IMR-90 (cell line): ENCODE measurements around the gene SH2D4B. TPM values are rescaled to one million over a fixed set of nuclear protein-coding genes. Genes with fewer than 3 reads are reported as not detected.

Experiments used
- ATAC-seq: fragments of 200-7000 bp; cut with Tn5 transposase; 2 replicates; pipeline ENCODE4 v1.9.1; 2020; ENCODE audit warnings: low read depth, mild to moderate bottlenecking, moderate library complexity
- BruUV-seq: library from RNA; stranded (reverse); fragments of 400-500 nt; replicated peaks from 2 replicates; lab custom pipeline; 2021; lab: Mats Ljungman, UMichigan
- CTCF ChIA-PET: fragments of 300-600 bp; formaldehyde crosslinking; extraction: SDS; loops from one replicate; lab custom pipeline; 2021; ENCODE audit warnings: antibody characterized with exemption; lab: Yijun Ruan, JAX
- POLR2A ChIA-PET: fragments of 300-600 bp; sonication (Branson Sonifier 250); formaldehyde crosslinking; loops from one replicate; lab custom pipeline; 2022; ENCODE audit warnings: antibody characterized with exemption; ENCODE audit not compliant: unreplicated experiment; lab: Charles Lee
- DNase-seq: peaks from one replicate; pipeline ENCODE4 v3.0.0; 2013
- H2AFZ ChIP-seq: replicated peaks from 2 replicates; pipeline ENCODE3; 2013; ENCODE audit warnings: low read length, mild to moderate bottlenecking; ENCODE audit not compliant: poor library complexity
- H2AK5ac ChIP-seq: 2 replicates; pipeline ENCODE4 v1.6.1; 2013; ENCODE audit warnings: low read depth, low read length, inconsistent platforms
- H2AK9ac ChIP-seq: replicated peaks from 2 replicates; pipeline ENCODE3; 2013; ENCODE audit warnings: mild to moderate bottlenecking, low read depth, low read length, moderate library complexity; ENCODE audit not compliant: poor library complexity
- H2BK120ac ChIP-seq: 2 replicates; pipeline ENCODE4 v1.6.1; 2013; ENCODE audit warnings: low read depth, low read length, inconsistent platforms
- H2BK15ac ChIP-seq: 3 replicates; pipeline ENCODE4 v1.6.1; 2013; ENCODE audit warnings: low read depth, low read length, inconsistent platforms
- H2BK20ac ChIP-seq: 2 replicates; pipeline ENCODE4 v1.6.1; 2013; ENCODE audit warnings: low read depth, mild to moderate bottlenecking, inconsistent platforms, low read length, moderate library complexity
- H2BK5ac ChIP-seq: 2 replicates; pipeline ENCODE4 v1.6.1; 2013; ENCODE audit warnings: mild to moderate bottlenecking, low read depth, low read length, inconsistent platforms; ENCODE audit not compliant: poor library complexity, severe bottlenecking
- H3K14ac ChIP-seq: replicated peaks from 2 replicates; pipeline ENCODE4 v1.6.1; 2013; ENCODE audit warnings: low read depth, low read length, inconsistent platforms
- H3K18ac ChIP-seq: 2 replicates; pipeline ENCODE4 v1.6.1; 2013; ENCODE audit warnings: low read depth, low read length, control low read depth
- H3K23ac ChIP-seq: 2 replicates; pipeline ENCODE4 v1.6.1; 2013; ENCODE audit warnings: low read depth, low read length, inconsistent platforms
- H3K27ac ChIP-seq: 2 replicates; pipeline ENCODE4 v1.5.1; 2013; ENCODE audit warnings: mild to moderate bottlenecking, control low read depth, low read length; ENCODE audit not compliant: insufficient read depth
- H3K27me3 ChIP-seq: 2 replicates; pipeline ENCODE4 v1.6.1; 2013; ENCODE audit warnings: low read length; ENCODE audit not compliant: control insufficient read depth, insufficient read depth
- H3K36me3 ChIP-seq: 2 replicates; pipeline ENCODE4 v1.6.1; 2013; ENCODE audit warnings: low read length, mixed read lengths; ENCODE audit not compliant: control insufficient read depth, insufficient read depth
- H3K4ac ChIP-seq: 2 replicates; pipeline ENCODE4 v1.6.1; 2013; ENCODE audit warnings: low read depth, low read length, inconsistent platforms
- H3K4me1 ChIP-seq: 2 replicates; pipeline ENCODE4 v1.6.1; 2013; ENCODE audit warnings: low read length, mixed read lengths; ENCODE audit not compliant: control insufficient read depth, insufficient read depth
- H3K4me2 ChIP-seq: 2 replicates; pipeline ENCODE4 v1.6.1; 2013; ENCODE audit warnings: low read depth, mild to moderate bottlenecking, control low read depth, low read length, moderate library complexity
- H3K4me3 ChIP-seq: 2 replicates; pipeline ENCODE4 v1.5.1; 2013; ENCODE audit warnings: low read depth, mild to moderate bottlenecking, control low read depth, low read length, moderate library complexity; ENCODE audit not compliant: insufficient read depth
- H3K56ac ChIP-seq: 2 replicates; pipeline ENCODE4 v1.6.1; 2013; ENCODE audit warnings: low read length, inconsistent platforms; ENCODE audit not compliant: insufficient read depth; ENCODE audit errors: extremely low read depth
- H3K79me1 ChIP-seq, 2 experiments: 2 replicates each; pipeline ENCODE4 v1.6.1; 2013; ENCODE audit warnings: low read length in 2 of 2, inconsistent platforms in 1 of 2, low read depth in 1 of 2
- H3K9ac ChIP-seq: 2 replicates; pipeline ENCODE4 v1.6.1; 2013; ENCODE audit warnings: low read depth, low read length, control low read depth
- H3K9me1 ChIP-seq: 2 replicates; pipeline ENCODE4 v1.6.1; 2013; ENCODE audit warnings: low read length, inconsistent platforms; ENCODE audit not compliant: insufficient read depth
- H3K9me3 ChIP-seq: 2 replicates; pipeline ENCODE4 v1.6.1; 2013; ENCODE audit warnings: low read length; ENCODE audit not compliant: control insufficient read depth, insufficient read depth
- H4K20me1 ChIP-seq: 2 replicates; pipeline ENCODE4 v1.6.1; 2013; ENCODE audit warnings: low read length, inconsistent platforms; ENCODE audit not compliant: insufficient read depth
- H4K5ac ChIP-seq: 2 replicates; pipeline ENCODE4 v1.6.1; 2013; ENCODE audit warnings: mild to moderate bottlenecking, low read depth, low read length, control low read depth
- H4K8ac ChIP-seq, 2 experiments: 2 replicates each; pipeline ENCODE4 v1.6.1; 2013; ENCODE audit warnings: low read depth in 2 of 2, low read length in 2 of 2, control low read depth in 1 of 2, inconsistent platforms in 1 of 2
- H4K91ac ChIP-seq: 2 replicates; pipeline ENCODE4 v1.6.1; 2013; ENCODE audit warnings: low read depth, low read length, inconsistent platforms; ENCODE audit not compliant: insufficient read depth
- CEBPB ChIP-seq: IDR thresholded peaks from 2 replicates; pipeline ENCODE4 v1.6.1; 2012; ENCODE audit warnings: low read depth, low read length, improper control_type of control experiment
- CHD1 ChIP-seq: IDR thresholded peaks from 2 replicates; pipeline ENCODE4 v1.6.1; 2012; ENCODE audit warnings: low read depth, low read length, improper control_type of control experiment
- CTCF ChIP-seq: conservative IDR thresholded peaks from 2 replicates; pipeline ENCODE4 v1.5.1; 2012; ENCODE audit warnings: mild to moderate bottlenecking, low read depth, low read length, improper control_type of control experiment
- MAFK ChIP-seq: IDR thresholded peaks from 2 replicates; pipeline ENCODE4 v1.6.1; 2012; ENCODE audit warnings: low read depth, low read length, improper control_type of control experiment
- MAZ ChIP-seq: IDR thresholded peaks from 2 replicates; pipeline ENCODE4 v1.6.1; 2012; ENCODE audit warnings: low read depth, mild to moderate bottlenecking, low read length, improper control_type of control experiment, moderate library complexity, borderline replicate concordance
- MXI1 ChIP-seq: IDR thresholded peaks from 2 replicates; pipeline ENCODE4 v1.6.1; 2012; ENCODE audit warnings: low read depth, mild to moderate bottlenecking, low read length, moderate library complexity, borderline replicate concordance
- NFE2L2 ChIP-seq: fragments of 150-350 bp; IDR thresholded peaks from 2 replicates; pipeline ENCODE4 v1.6.1; 2016; ENCODE audit warnings: low read depth, mild to moderate bottlenecking, low read length
- POLR2A ChIP-seq: IDR thresholded peaks from 2 replicates; pipeline ENCODE4 v1.6.1; 2012; ENCODE audit warnings: mild to moderate bottlenecking, low read depth, low read length
- RAD21 ChIP-seq: IDR thresholded peaks from 2 replicates; pipeline ENCODE4 v1.6.1; 2012; ENCODE audit warnings: low read length, improper control_type of control experiment
- RCOR1 ChIP-seq: IDR thresholded peaks from 2 replicates; pipeline ENCODE4 v1.6.1; 2012; ENCODE audit warnings: mild to moderate bottlenecking, low read length, improper control_type of control experiment; ENCODE audit not compliant: insufficient replicate concordance
- SMC3 ChIP-seq: fragments of 150-350 bp; IDR thresholded peaks from 2 replicates; pipeline ENCODE4 v1.6.1; 2016; ENCODE audit warnings: low read depth, mild to moderate bottlenecking, antibody characterized with exemption, low read length, moderate library complexity
- USF2 ChIP-seq: fragments of 150-350 bp; IDR thresholded peaks from 2 replicates; pipeline ENCODE4 v1.6.1; 2017; ENCODE audit warnings: mild to moderate bottlenecking, antibody characterized with exemption, low read length, low read depth
- WGBS, 2 experiments: methylation state at CpG; one replicate each; pipeline versions ENCODE4 v1.1.5 to v1.1.7; 2013; ENCODE audit warnings: missing lambda C conversion rate in 2 of 2; ENCODE audit not compliant: insufficient read length in 1 of 2; ENCODE audit errors: extremely low coverage in 2 of 2; 5-methylcytosine and 5-hydroxymethylcytosine counted together
- dilution Hi-C: fragments of 300-500 bp; cut with HindIII; formaldehyde crosslinking; loops from one replicate; pipeline ENCODE4 v1.14.3; 2018; ENCODE audit warnings: low sequenced_read_pairs; ENCODE audit not compliant: unreplicated experiment
- in situ Hi-C: fragments of 300-500 bp; cut with MboI; formaldehyde crosslinking; loops from 3 replicates; pipeline ENCODE4 v1.14.3; 2019; ENCODE audit warnings: low sequenced_read_pairs, inconsistent platforms, mixed read lengths
- intact Hi-C: fragments of 100-400 bp; cut with micrococcal nuclease; formaldehyde crosslinking; loops from 2 replicates; pipeline ENCODE4 v1.10.0; 2022
- polyA plus RNA-seq, 3 experiments: library from polyadenylated mRNA; depleted of rRNA; stranded (reverse); fragments of >200 nt; gene quantifications; 2 replicates each; pipeline ENCODE4 v1.2.3, GENCODE V29; 2012; ENCODE audit warnings: low replicate concordance in 1 of 3
- total RNA-seq: library from RNA; depleted of rRNA; stranded (reverse); fragments of >200 nt; gene quantifications from 2 replicates; pipeline ENCODE4 v1.2.3, GENCODE V29; 2012

SH2D4B gene
- total and polyA plus RNA-seq, 2 of the 4 experiments (the other 2 are of a cell fraction), result not detected

DNA sequence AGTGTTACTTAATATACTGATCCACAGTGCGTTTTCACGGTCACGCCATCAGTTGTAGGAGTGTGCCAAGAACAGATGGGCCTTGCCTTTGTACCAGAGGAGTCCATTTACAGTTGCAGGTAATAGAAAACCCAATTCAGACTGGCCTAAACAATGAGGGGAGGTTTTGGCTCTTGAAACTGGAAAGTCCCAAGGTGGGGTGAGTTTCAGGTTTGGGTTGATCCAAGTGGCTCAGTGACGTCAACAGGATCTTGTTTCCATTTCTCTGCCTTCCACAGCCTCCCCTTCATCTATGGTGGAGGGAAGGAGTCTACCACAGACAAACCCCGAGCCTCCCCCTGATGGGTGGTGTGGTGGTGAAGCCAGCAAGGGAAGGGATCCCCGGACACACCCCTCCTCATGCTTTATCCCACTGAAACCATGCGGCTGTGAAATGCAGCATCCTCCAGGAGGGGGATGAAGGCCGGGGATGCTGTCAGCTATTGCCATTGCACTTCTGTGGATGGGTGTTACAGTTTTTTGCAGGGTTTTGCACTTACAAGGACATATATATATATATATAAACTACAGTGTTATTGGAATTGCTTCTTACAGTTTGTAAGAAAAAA lies 14.8 kb upstream of the SH2D4B start:
- H3K4ac ChIP-seq, result no peak overlapping the region
- H3K4me3 ChIP-seq, result no peak overlapping the region
- no peak overlapping the region for H2AFZ ChIP-seq
- no peak overlapping the region for H2BK5ac ChIP-seq
- no peak overlapping the region for H3K23ac ChIP-seq
- no peak for TF ChIP-seq CTCF
- no peak for TF ChIP-seq MAZ
- TF ChIP-seq CHD1, result no peak
- no peak for TF ChIP-seq SMC3
- no peak for TF ChIP-seq RCOR1
- no peak for TF ChIP-seq USF2
- TF ChIP-seq POLR2A, result no peak
- no peak for TF ChIP-seq MAFK
- no peak for TF ChIP-seq CEBPB
- TF ChIP-seq MXI1, result no peak
- no peak for TF ChIP-seq NFE2L2
- TF ChIP-seq RAD21, result no peak
- no peak overlapping the region for H4K8ac ChIP-seq
- H2BK120ac ChIP-seq, result no peak overlapping the region
- no TSS peak for BruUV-seq
- no peak overlapping the region for H4K5ac ChIP-seq
- WGBS, 2 experiments, result 100% methylated on average over 3 of the region's 8 CpGs; no CpG with 5 or more reads in 1 of the 2 experiments
- CTCF ChIA-PET, result no interaction called here
- in situ Hi-C loops, result no loop called here
- no peaks in the 10 kb centered on the region for H4K20me1 ChIP-seq
- dilution Hi-C loops, result no loop called here
- POLR2A ChIA-PET, result no interaction called here
- H4K91ac ChIP-seq, result no peak overlapping the region
- no peaks in the 10 kb centered on the region; the same call in 1 of the 2 replicates for H3K9me1 ChIP-seq
- H3K18ac ChIP-seq, result no peak overlapping the region
- no peak overlapping the region for H3K9ac ChIP-seq
- no peak overlapping the region for H3K56ac ChIP-seq
- intact Hi-C loops, result no loop called here
- H2AK9ac ChIP-seq, result no peak overlapping the region
- no peak for ATAC-seq
- no peak overlapping the region for H2BK15ac ChIP-seq
- H3K4me1 ChIP-seq, result no peaks in the 10 kb centered on the region
- no peak overlapping the region for H3K14ac ChIP-seq
- H3K79me1 ChIP-seq, result no peaks in the 10 kb centered on the region; a peak in 1 of 4 replicates
- no peaks in the 10 kb centered on the region for H3K9me3 ChIP-seq
- H3K4me2 ChIP-seq, result no peak overlapping the region
- DNase-seq, result no peak
- no peak overlapping the region for H2AK5ac ChIP-seq
- no peaks in the 10 kb centered on the region for H3K27me3 ChIP-seq
- no peak overlapping the region for H2BK20ac ChIP-seq
- no peak overlapping the region for H3K27ac ChIP-seq
- peaks cover 16% of the 10 kb centered on the region for H3K36me3 ChIP-seq
